PC-9 (cell line): Measurements from ENCODE around the gene VPS39. TPM values are rescaled to one million over a fixed set of nuclear protein-coding genes. Genes with fewer than 3 reads are reported as not detected.

Source experiments
- BruUV-seq: library from RNA; stranded (reverse); fragments of 400-500 nt; replicated peaks from 2 replicates; lab custom pipeline; 2021; lab: Mats Ljungman, UMichigan
- CTCF ChIA-PET: fragments of 300-600 bp; sonication (Branson Sonifier 250); formaldehyde crosslinking; loops from one replicate; lab custom pipeline; 2022; ENCODE audit warnings: antibody characterized with exemption; lab: Charles Lee
- POLR2A ChIA-PET: fragments of 300-600 bp; sonication (Branson Sonifier 250); formaldehyde crosslinking; loops from one replicate; lab custom pipeline; 2022; ENCODE audit warnings: antibody characterized with exemption; ENCODE audit not compliant: unreplicated experiment; lab: Charles Lee
- DNase-seq, 2 experiments: peaks; one replicate each; pipeline versions ENCODE4 v3.0.0 to v3.0.0-alpha.2; 2015 to 2022; ENCODE audit warnings: mixed read lengths in 1 of 2
- H2AFZ ChIP-seq: fragments of 200-600 bp; sonication (generic); 2 replicates; pipeline ENCODE4 v1.8.1; 2017; ENCODE audit warnings: antibody characterized with exemption
- H3F3A ChIP-seq: fragments of 200-600 bp; sonication (generic); 2 replicates; pipeline ENCODE4 v1.8.1; 2017; ENCODE audit warnings: antibody characterized with exemption, mild to moderate bottlenecking, low read depth; ENCODE audit not compliant: insufficient read depth
- H3K27ac ChIP-seq: fragments of 200-600 bp; sonication (generic); 2 replicates; pipeline ENCODE4 v1.6.1; 2016; ENCODE audit warnings: mixed run types
- H3K27me3 ChIP-seq: fragments of 200-600 bp; sonication (generic); 2 replicates; pipeline ENCODE4 v1.6.1; 2016; ENCODE audit warnings: low read depth, mixed run types; ENCODE audit not compliant: insufficient read depth
- H3K36me3 ChIP-seq: fragments of 200-600 bp; sonication (generic); 2 replicates; pipeline ENCODE4 v1.6.1; 2016; ENCODE audit warnings: low read depth, mixed run types
- H3K4me1 ChIP-seq: fragments of 200-600 bp; sonication (generic); replicated peaks from 2 replicates; pipeline ENCODE4 v1.6.1; 2016; ENCODE audit warnings: mixed run types; ENCODE audit not compliant: insufficient read depth
- H3K4me2 ChIP-seq: fragments of 200-600 bp; sonication (generic); 2 replicates; pipeline ENCODE4 v1.6.1; 2017; ENCODE audit warnings: mixed run types
- H3K4me3 ChIP-seq: fragments of 200-600 bp; sonication (generic); 2 replicates; pipeline ENCODE4 v1.6.1; 2016; ENCODE audit warnings: mixed run types
- H3K79me2 ChIP-seq: fragments of 200-600 bp; sonication (generic); 2 replicates; pipeline ENCODE4 v1.6.1; 2017; ENCODE audit warnings: low read depth, mixed run types
- H3K9me2 ChIP-seq: fragments of 200-600 bp; sonication (generic); 2 replicates; pipeline ENCODE4 v1.8.1; 2017; ENCODE audit warnings: mild to moderate bottlenecking; ENCODE audit not compliant: insufficient read depth
- H3K9me3 ChIP-seq: fragments of 200-600 bp; sonication (generic); 2 replicates; pipeline ENCODE4 v1.8.1; 2016; ENCODE audit warnings: low read depth; ENCODE audit not compliant: insufficient read depth
- H4K20me1 ChIP-seq: fragments of 200-600 bp; sonication (generic); 2 replicates; pipeline ENCODE4 v1.8.1; 2017; ENCODE audit not compliant: insufficient read depth
- CTCF ChIP-seq: fragments of 200-600 bp; sonication (generic); conservative IDR thresholded peaks from 2 replicates; pipeline ENCODE4 v1.6.1; 2017; ENCODE audit warnings: mixed run types, antibody characterized with exemption, mild to moderate bottlenecking, moderate library complexity
- EZH2 ChIP-seq: fragments of 200-600 bp; sonication (generic); IDR thresholded peaks from 2 replicates; pipeline ENCODE4 v1.8.0; 2017; ENCODE audit warnings: antibody characterized with exemption, low read depth
- intact Hi-C: fragments of 100-400 bp; cut with micrococcal nuclease; formaldehyde crosslinking; loops from one replicate; pipeline ENCODE4 v1.10.0; 2022; ENCODE audit not compliant: unreplicated experiment
- total RNA-seq: library from RNA; stranded (reverse); gene quantifications from 2 replicates; pipeline ENCODE4 v1.2.3, GENCODE V29; 2021

The VPS39 gene
- total RNA-seq, 1 experiment from 2014 or later: 57.6 TPM

GRCh38 chr15:42159381-42160015 lies 48.6 kb downstream of the VPS39 start:
- Histone ChIP-seq H3K79me2 (no peaks in the 10 kb centered on the region), H3K9me3 (no peaks in the 10 kb centered on the region), H3K4me3 (no peak overlapping the region), H4K20me1 (no peaks in the 10 kb centered on the region), H3K4me1 (peaks cover 17% of the 10 kb centered on the region), H3K27me3 (no peaks in the 10 kb centered on the region), H2AFZ (no peak overlapping the region), H3K36me3 (no peaks in the 10 kb centered on the region), H3K27ac (no peak overlapping the region), H3K4me2 (no peak overlapping the region), H3F3A (peaks cover 8% of the 10 kb centered on the region; the same call in 1 of the 2 replicates), H3K9me2 (no peaks in the 10 kb centered on the region)
- no TSS peak for BruUV-seq
- ChIA-PET CTCF (no interaction called here), POLR2A (no interaction called here)
- TF ChIP-seq CTCF: no peak
- TF ChIP-seq EZH2: no peak
- no peak for DNase-seq
- intact Hi-C loops: loop anchor here (10.0 kb wide), 1 partner anchor 225 kb away; no protein-coding TSS in a partner anchor

GRCh38 chr15:42158941-42159340 lies 49.2 kb downstream of the VPS39 start:
- CTCF ChIA-PET: no interaction called here
- TF ChIP-seq EZH2 (no peak), CTCF (no peak)
- H3K4me1 ChIP-seq: peaks cover 17% of the 10 kb centered on the region
- POLR2A ChIA-PET: no interaction called here
- no peak overlapping the region for H3K27ac ChIP-seq
- no peaks in the 10 kb centered on the region for H3K27me3 ChIP-seq
- intact Hi-C loops: loop anchor here (10.0 kb wide), 1 partner anchor 226 kb away; no protein-coding TSS in a partner anchor
- no peak overlapping the region for H2AFZ ChIP-seq
- peaks cover 8% of the 10 kb centered on the region; the same call in 1 of the 2 replicates for H3F3A ChIP-seq
- BruUV-seq: no TSS peak
- H3K4me2 ChIP-seq: no peak overlapping the region
- no peaks in the 10 kb centered on the region for H3K9me2 ChIP-seq
- H3K4me3 ChIP-seq: no peak overlapping the region
- no peaks in the 10 kb centered on the region for H3K36me3 ChIP-seq
- no peaks in the 10 kb centered on the region for H3K79me2 ChIP-seq
- DNase-seq: no peak
- no peaks in the 10 kb centered on the region for H3K9me3 ChIP-seq
- H4K20me1 ChIP-seq: no peaks in the 10 kb centered on the region

- peaks cover 8% of the 10 kb centered on the region; the same call in 1 of the 2 replicates for H3F3A ChIP-seq
- H3K27ac ChIP-seq: no peak overlapping the region
- no peaks in the 10 kb centered on the region for H3K9me3 ChIP-seq
- peaks cover 17% of the 10 kb centered on the region for H3K4me1 ChIP-seq
- no peaks in the 10 kb centered on the region for H3K27me3 ChIP-seq
- no peaks in the 10 kb centered on the region for H3K9me2 ChIP-seq
- no peaks in the 10 kb centered on the region for H3K36me3 ChIP-seq
- no TSS peak for BruUV-seq
- H3K79me2 ChIP-seq: no peaks in the 10 kb centered on the region
- intact Hi-C loops: loop anchor here (10.0 kb wide), 1 partner anchor 227 kb away; no protein-coding TSS in a partner anchor
- ChIA-PET CTCF (no interaction called here), POLR2A (no interaction called here)
- no peaks in the 10 kb centered on the region for H4K20me1 ChIP-seq
- H3K4me3 ChIP-seq: no peak overlapping the region
- H2AFZ ChIP-seq: no peak overlapping the region
- H3K4me2 ChIP-seq: no peak overlapping the region
- no peak for TF ChIP-seq CTCF
- TF ChIP-seq EZH2: no peak
- DNase-seq: no peak
These were observed 49.9 kb downstream of the VPS39 start for GRCh38 chr15:42157981-42158765.
